H9 (cell line): ENCODE data around the gene IGFBP4. TPM values are rescaled to one million over a fixed set of nuclear protein-coding genes. Genes with fewer than 3 reads are reported as not detected.

Experiments
- DNase-seq: peaks from one replicate; pipeline ENCODE4 v3.0.0-alpha.2; 2017
- H2AFZ ChIP-seq: one replicate; pipeline ENCODE4 v1.6.1; 2013; ENCODE audit warnings: mild to moderate bottlenecking, low read length, control low read depth, moderate library complexity
- H2AK5ac ChIP-seq: 2 replicates; pipeline ENCODE4 v1.6.1; 2013; ENCODE audit warnings: low read length, control low read depth, mixed read lengths; ENCODE audit not compliant: insufficient read length
- H2BK120ac ChIP-seq: one replicate; pipeline ENCODE4 v1.6.1; 2013; ENCODE audit warnings: low read depth, mild to moderate bottlenecking, low read length, control low read depth, inconsistent platforms; ENCODE audit not compliant: poor library complexity, severe bottlenecking
- H2BK12ac ChIP-seq: 2 replicates; pipeline ENCODE4 v1.6.1; 2013; ENCODE audit warnings: low read length, control low read depth, mixed read lengths, low read depth; ENCODE audit not compliant: insufficient read length
- H2BK15ac ChIP-seq: 2 replicates; pipeline ENCODE4 v1.6.1; 2013; ENCODE audit warnings: low read depth, low read length, control low read depth
- H2BK20ac ChIP-seq: one replicate; pipeline ENCODE4 v1.6.1; 2013; ENCODE audit warnings: low read depth, mild to moderate bottlenecking, low read length, control low read depth, inconsistent platforms; ENCODE audit not compliant: poor library complexity, severe bottlenecking
- H2BK5ac ChIP-seq: 2 replicates; pipeline ENCODE4 v1.6.1; 2013; ENCODE audit warnings: low read length, control low read depth, mixed read lengths; ENCODE audit not compliant: insufficient read length
- H3K14ac ChIP-seq: 2 replicates; pipeline ENCODE4 v1.6.1; 2013; ENCODE audit warnings: low read length, control low read depth; ENCODE audit not compliant: insufficient read depth
- H3K18ac ChIP-seq: 2 replicates; pipeline ENCODE4 v1.6.1; 2013; ENCODE audit warnings: low read depth, mild to moderate bottlenecking, mixed read lengths, low read length, control low read depth; ENCODE audit not compliant: insufficient read length
- H3K23ac ChIP-seq: 2 replicates; pipeline ENCODE4 v1.6.1; 2013; ENCODE audit warnings: low read length, control low read depth, mixed read lengths, low read depth; ENCODE audit not compliant: insufficient read length
- H3K23me2 ChIP-seq: 2 replicates; pipeline ENCODE4 v1.6.1; 2013; ENCODE audit warnings: low read depth, mild to moderate bottlenecking, mixed read lengths, low read length, control low read depth; ENCODE audit not compliant: insufficient read length, poor library complexity, severe bottlenecking
- H3K27ac ChIP-seq: 2 replicates; pipeline ENCODE4 v1.5.1; 2013; ENCODE audit warnings: low read length, control low read depth, mixed read lengths, low read depth; ENCODE audit not compliant: insufficient read length
- H3K27me3 ChIP-seq: 2 replicates; pipeline ENCODE4 v1.6.1; 2013; ENCODE audit warnings: low read length, control low read depth, inconsistent platforms; ENCODE audit not compliant: insufficient read depth
- H3K4ac ChIP-seq: 2 replicates; pipeline ENCODE4 v1.6.1; 2013; ENCODE audit warnings: low read depth, mild to moderate bottlenecking, control low read depth, inconsistent platforms, low read length, moderate library complexity
- H3K4me1 ChIP-seq: 2 replicates; pipeline ENCODE4 v1.6.1; 2013; ENCODE audit warnings: low read length, control low read depth, inconsistent platforms; ENCODE audit not compliant: insufficient read depth
- H3K4me2 ChIP-seq: 2 replicates; pipeline ENCODE4 v1.6.1; 2013; ENCODE audit warnings: low read length, control low read depth, mixed read lengths; ENCODE audit not compliant: insufficient read length, insufficient read depth
- H3K56ac ChIP-seq: 2 replicates; pipeline ENCODE4 v1.6.1; 2013; ENCODE audit warnings: low read depth, mild to moderate bottlenecking, mixed read lengths, low read length, control low read depth; ENCODE audit not compliant: insufficient read length
- H3K79me1 ChIP-seq: 2 replicates; pipeline ENCODE4 v1.6.1; 2013; ENCODE audit warnings: low read depth, mild to moderate bottlenecking, moderate library complexity, low read length, control low read depth, inconsistent platforms; ENCODE audit not compliant: insufficient read depth, poor library complexity, severe bottlenecking
- H3K79me2 ChIP-seq: 2 replicates; pipeline ENCODE4 v1.6.1; 2013; ENCODE audit warnings: low read length, control low read depth, inconsistent platforms; ENCODE audit not compliant: insufficient read depth
- H3K9ac ChIP-seq: 2 replicates; pipeline ENCODE4 v1.6.1; 2013; ENCODE audit warnings: low read length, control low read depth, mixed read lengths; ENCODE audit not compliant: insufficient read length; ENCODE audit errors: extremely low read depth
- H3K9me3 ChIP-seq: one replicate; pipeline ENCODE4 v1.6.1; 2013; ENCODE audit warnings: low read depth, low read length, inconsistent platforms; ENCODE audit not compliant: control insufficient read depth
- H3T11ph ChIP-seq: one replicate; pipeline ENCODE4 v1.6.1; 2013; ENCODE audit warnings: mild to moderate bottlenecking, low read length, control low read depth, inconsistent platforms
- H4K20me1 ChIP-seq: one replicate; pipeline ENCODE4 v1.6.1; 2013; ENCODE audit not compliant: control insufficient read depth, insufficient read length, insufficient read depth
- H4K5ac ChIP-seq: 2 replicates; pipeline ENCODE4 v1.6.1; 2013; ENCODE audit warnings: low read depth, mild to moderate bottlenecking, mixed read lengths, low read length, control low read depth; ENCODE audit not compliant: insufficient read length
- H4K8ac ChIP-seq: replicated peaks from 2 replicates; pipeline ENCODE4 v1.6.1; 2013; ENCODE audit warnings: low read length, control low read depth, mixed read lengths, low read depth; ENCODE audit not compliant: insufficient read length
- H4K91ac ChIP-seq: 2 replicates; pipeline ENCODE4 v1.6.1; 2013; ENCODE audit warnings: low read depth, mild to moderate bottlenecking, moderate library complexity, mixed read lengths, low read length, control low read depth; ENCODE audit not compliant: insufficient read length
- H3K27ac Mint-ChIP-seq, 3 experiments: 2 replicates in 2 of 3; 3 replicates in 1 of 3; pipeline ENCODE4 v1.8.0; 2020 to 2021; ENCODE audit warnings: mixed read lengths in 3 of 3, mild to moderate bottlenecking in 1 of 3, moderate library complexity in 1 of 3
- H3K27me3 Mint-ChIP-seq: 2 replicates; pipeline ENCODE4 v1.8.0; 2021; ENCODE audit warnings: low read depth, mild to moderate bottlenecking, moderate library complexity, mixed read lengths
- H3K36me3 Mint-ChIP-seq, 3 experiments: 2 replicates in 2 of 3; 3 replicates in 1 of 3; pipeline ENCODE4 v1.8.0; 2020 to 2021; ENCODE audit warnings: low read depth in 3 of 3, mixed read lengths in 3 of 3; ENCODE audit not compliant: insufficient read depth in 1 of 3
- H3K4me1 Mint-ChIP-seq, 2 experiments: 2 replicates each; pipeline ENCODE4 v1.8.0; 2020; ENCODE audit warnings: mixed read lengths in 2 of 2
- H3K4me3 Mint-ChIP-seq, 2 experiments: 2 replicates in 1 of 2; 3 replicates in 1 of 2; pipeline ENCODE4 v1.8.0; 2020 to 2021; ENCODE audit warnings: mild to moderate bottlenecking in 2 of 2, mixed read lengths in 2 of 2, moderate library complexity in 1 of 2
- H3K9me3 Mint-ChIP-seq, 2 experiments: 2 replicates in 1 of 2; 3 replicates in 1 of 2; pipeline ENCODE4 v1.8.0; 2020; ENCODE audit warnings: mild to moderate bottlenecking in 2 of 2, mixed read lengths in 2 of 2, moderate library complexity in 1 of 2
- total RNA-seq: library from RNA; stranded (reverse); gene quantifications from 2 replicates; pipeline ENCODE4 v1.2.1, GENCODE V29; 2021
- TF ChIP-seq, protein P1 (sequence below): fragments of 200-600 bp; sonication (generic); conservative IDR thresholded peaks from 3 replicates; pipeline ENCODE4 v1.8.0; 2021; ENCODE audit warnings: antibody characterized with exemption, mild to moderate bottlenecking

Gene IGFBP4
- total RNA-seq, 1 experiment from 2014 or later: 49.9 TPM

DNA sequence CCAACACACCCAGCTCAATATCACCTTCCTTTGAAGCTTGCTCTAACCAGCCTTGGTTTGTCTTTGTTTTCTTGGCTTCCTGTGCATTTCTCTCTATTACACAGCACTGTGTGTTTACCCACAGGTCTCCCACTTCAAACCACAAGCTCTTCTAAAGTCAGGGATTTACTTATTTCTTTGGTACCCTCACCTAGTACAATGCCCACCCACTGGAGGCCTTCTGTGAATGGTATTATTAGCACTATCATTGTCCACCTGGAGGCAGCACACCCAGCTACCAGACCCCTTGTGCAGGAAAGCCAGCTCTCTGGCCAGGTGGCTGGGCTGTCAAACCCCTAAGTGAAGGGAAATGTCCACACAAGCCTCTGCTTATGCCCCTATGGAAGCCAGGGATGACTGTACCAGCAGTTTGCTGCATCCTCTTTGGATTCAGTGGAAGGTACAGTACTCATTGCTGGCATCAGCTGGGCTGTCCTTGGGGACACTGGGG lies 16.2 kb upstream of the IGFBP4 start:
- H3K27ac Mint-ChIP-seq: no peak overlapping the region

More for the DNA sequence above, 16.2 kb upstream of the IGFBP4 start:
- Histone ChIP-seq H2AFZ (no peak overlapping the region), H3K23ac (no peak overlapping the region), H3K79me1 (no peaks in the 10 kb centered on the region), H3K4me2 (no peak overlapping the region), H3K56ac (no peak overlapping the region), H3K14ac (no peak overlapping the region), H3T11ph (no peak overlapping the region), H3K23me2 (no peaks in the 10 kb centered on the region), H3K9ac (no peak overlapping the region), H3K27ac (no peak overlapping the region), H2AK5ac (no peak overlapping the region), H2BK12ac (no peak overlapping the region), H4K5ac (no peak overlapping the region), H2BK120ac (no peak overlapping the region), H3K9me3 (no peaks in the 10 kb centered on the region), H3K27me3 (no peaks in the 10 kb centered on the region), H2BK5ac (no peak overlapping the region), H4K91ac (no peak overlapping the region), H4K8ac (no peak overlapping the region), H3K4ac (no peak overlapping the region), H3K4me1 (no peaks in the 10 kb centered on the region; the same call in 1 of the 2 replicates), H3K18ac (no peak overlapping the region), H2BK20ac (no peak overlapping the region), H4K20me1 (no peaks in the 10 kb centered on the region), H2BK15ac (no peak overlapping the region), H3K79me2 (no peaks in the 10 kb centered on the region)
- Mint-ChIP-seq H3K4me1 (peaks cover 24 to 25% of the 10 kb centered on the region in 2 experiments), H3K27me3 (peaks cover 4% of the 10 kb centered on the region; the same call in 1 of the 2 replicates), H3K4me3 (no peak overlapping the region), H3K36me3 (peaks cover 0 to 2% (median 0%) of the 10 kb centered on the region in 3 experiments; a peak in 1 of 7 replicates), H3K9me3 (peaks cover 0 to 9% of the 10 kb centered on the region in 2 experiments; a peak in 4 of 5 replicates)
- peak; percentile 28 for DNase-seq
- TF ChIP-seq, protein P1, sequence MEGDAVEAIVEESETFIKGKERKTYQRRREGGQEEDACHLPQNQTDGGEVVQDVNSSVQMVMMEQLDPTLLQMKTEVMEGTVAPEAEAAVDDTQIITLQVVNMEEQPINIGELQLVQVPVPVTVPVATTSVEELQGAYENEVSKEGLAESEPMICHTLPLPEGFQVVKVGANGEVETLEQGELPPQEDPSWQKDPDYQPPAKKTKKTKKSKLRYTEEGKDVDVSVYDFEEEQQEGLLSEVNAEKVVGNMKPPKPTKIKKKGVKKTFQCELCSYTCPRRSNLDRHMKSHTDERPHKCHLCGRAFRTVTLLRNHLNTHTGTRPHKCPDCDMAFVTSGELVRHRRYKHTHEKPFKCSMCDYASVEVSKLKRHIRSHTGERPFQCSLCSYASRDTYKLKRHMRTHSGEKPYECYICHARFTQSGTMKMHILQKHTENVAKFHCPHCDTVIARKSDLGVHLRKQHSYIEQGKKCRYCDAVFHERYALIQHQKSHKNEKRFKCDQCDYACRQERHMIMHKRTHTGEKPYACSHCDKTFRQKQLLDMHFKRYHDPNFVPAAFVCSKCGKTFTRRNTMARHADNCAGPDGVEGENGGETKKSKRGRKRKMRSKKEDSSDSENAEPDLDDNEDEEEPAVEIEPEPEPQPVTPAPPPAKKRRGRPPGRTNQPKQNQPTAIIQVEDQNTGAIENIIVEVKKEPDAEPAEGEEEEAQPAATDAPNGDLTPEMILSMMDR: no peak
